ENCODE results near the gene RAPGEF4.

The RAPGEF4 gene

DNA sequence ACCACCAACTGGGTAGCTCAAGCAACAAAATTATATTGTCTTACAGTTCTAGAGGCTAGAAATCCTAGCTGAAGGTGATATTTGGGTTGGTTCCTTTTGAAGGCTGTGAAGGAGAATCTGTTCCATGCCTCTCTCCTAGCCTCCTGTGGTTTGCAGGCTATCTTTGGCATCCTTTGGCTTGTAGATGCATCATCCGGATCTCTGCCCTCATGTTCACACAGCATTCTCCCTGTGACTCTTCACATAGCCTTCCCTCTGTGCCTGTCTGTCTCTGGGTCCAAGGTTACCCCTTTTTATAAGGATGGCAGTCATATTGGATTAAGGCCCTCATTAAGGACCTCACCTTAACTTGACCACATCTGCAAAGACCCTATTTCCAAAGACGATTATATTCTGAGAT is 261.4 kb downstream of the RAPGEF4 start:
- no peak overlapping the region for H3K4me3 ChIP-seq (ENCODE audit: low read depth, low read length)
- ChIA-PET POLR2A (no interaction called here), CTCF (interaction anchor here (0.9 to 7.0 kb wide), 8 partner anchors 10 to 214 kb away, joined by 3 to 63 read pairs (median 4); no protein-coding TSS in a partner anchor)
- TF ChIP-seq, protein P1, sequence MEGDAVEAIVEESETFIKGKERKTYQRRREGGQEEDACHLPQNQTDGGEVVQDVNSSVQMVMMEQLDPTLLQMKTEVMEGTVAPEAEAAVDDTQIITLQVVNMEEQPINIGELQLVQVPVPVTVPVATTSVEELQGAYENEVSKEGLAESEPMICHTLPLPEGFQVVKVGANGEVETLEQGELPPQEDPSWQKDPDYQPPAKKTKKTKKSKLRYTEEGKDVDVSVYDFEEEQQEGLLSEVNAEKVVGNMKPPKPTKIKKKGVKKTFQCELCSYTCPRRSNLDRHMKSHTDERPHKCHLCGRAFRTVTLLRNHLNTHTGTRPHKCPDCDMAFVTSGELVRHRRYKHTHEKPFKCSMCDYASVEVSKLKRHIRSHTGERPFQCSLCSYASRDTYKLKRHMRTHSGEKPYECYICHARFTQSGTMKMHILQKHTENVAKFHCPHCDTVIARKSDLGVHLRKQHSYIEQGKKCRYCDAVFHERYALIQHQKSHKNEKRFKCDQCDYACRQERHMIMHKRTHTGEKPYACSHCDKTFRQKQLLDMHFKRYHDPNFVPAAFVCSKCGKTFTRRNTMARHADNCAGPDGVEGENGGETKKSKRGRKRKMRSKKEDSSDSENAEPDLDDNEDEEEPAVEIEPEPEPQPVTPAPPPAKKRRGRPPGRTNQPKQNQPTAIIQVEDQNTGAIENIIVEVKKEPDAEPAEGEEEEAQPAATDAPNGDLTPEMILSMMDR (IDR thresholded peaks at IDR 0.05; ENCODE audit: insufficient read depth, low read length, missing control alignments): no peak
- no peak for DNase-seq (ENCODE audit: low read depth, low spot score)

DNA sequence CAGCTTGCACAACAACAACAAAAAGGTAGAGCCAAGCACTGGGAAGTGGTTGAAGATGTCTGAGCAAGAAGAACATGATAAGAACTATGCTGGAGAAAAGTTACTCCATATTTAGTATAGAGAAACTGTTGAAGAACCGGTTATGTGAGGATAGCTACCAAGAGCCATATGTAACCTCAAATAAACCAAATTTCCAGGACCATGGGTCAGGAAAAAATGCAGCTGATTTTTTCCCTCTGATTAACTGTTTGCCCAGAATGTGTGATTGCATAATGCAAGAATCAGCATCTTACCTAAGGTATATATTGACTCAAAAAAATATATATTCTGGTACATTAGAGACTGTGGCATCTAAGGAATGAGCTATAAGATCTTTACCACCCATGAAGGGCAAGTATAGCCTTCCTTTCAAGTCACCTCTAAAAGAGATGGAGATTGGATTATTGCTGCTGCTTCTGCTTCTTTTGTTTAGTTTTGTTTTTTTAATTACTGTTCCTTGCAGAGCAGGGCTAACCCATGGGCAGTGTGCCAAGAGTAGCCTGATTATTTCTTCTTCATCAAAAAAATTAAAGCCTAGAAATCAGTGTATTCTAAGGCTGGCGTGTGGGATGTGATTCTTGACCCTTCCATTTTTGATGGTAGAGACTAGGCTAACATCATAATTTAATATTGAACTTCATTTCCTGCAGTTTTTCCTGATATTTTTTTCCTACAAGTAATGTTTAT is 263.1 kb downstream of the RAPGEF4 start:
- ChIA-PET CTCF (interaction anchor here (1.0 to 7.0 kb wide), 3 partner anchors 27 to 169 kb away, joined by 4 to 63 read pairs (median 38); no protein-coding TSS in a partner anchor), POLR2A (no interaction called here)
- TF ChIP-seq, protein P1 (IDR thresholded peaks at IDR 0.05; ENCODE audit: insufficient read depth, low read length, missing control alignments): no peak
- H3K4me3 ChIP-seq (ENCODE audit: low read depth, low read length): no peak overlapping the region
- DNase-seq (ENCODE audit: low read depth, low spot score): no peak

DNA sequence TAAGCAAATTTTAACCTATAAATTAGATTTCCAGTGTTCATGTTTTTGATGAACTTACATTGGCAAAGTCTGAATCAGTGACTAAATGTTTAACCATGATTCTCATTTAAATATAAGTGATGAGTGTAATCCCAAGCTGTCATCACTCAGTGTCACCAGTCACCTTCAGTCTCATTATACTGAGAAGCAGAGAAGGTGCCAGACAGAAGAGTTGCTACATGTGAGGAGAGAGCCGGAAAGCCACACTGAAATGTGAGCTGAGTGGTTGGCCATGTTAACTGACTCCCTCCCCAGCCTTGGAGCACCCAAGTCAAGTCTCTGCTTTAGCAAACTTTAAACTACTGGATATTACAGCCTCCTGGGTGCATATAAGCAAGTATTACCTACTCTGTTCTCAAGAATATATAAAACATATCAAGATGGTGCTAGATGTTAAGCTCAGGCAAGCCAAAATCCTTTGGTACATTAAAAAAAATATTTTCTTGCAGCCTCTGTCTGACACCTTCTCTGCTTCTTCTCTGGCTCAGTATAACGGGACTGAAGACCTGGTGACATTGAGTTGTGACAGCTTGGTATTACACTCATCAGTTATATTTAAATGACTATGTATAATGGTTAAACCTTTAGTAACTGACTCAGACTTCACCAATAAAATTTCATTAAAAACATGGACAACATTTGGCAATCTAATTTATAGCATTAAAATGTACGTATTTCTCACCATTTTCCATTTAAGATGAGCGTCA is 264.2 kb downstream of the RAPGEF4 start:
- ChIA-PET POLR2A (no interaction called here), CTCF (interaction anchor here (0.8 to 5.9 kb wide), 5 partner anchors 16 to 194 kb away, joined by 3 to 38 read pairs (median 3); no protein-coding TSS in a partner anchor)
- TF ChIP-seq, protein P1 (IDR thresholded peaks at IDR 0.05; ENCODE audit: insufficient read depth, low read length, missing control alignments): no peak

DNA sequence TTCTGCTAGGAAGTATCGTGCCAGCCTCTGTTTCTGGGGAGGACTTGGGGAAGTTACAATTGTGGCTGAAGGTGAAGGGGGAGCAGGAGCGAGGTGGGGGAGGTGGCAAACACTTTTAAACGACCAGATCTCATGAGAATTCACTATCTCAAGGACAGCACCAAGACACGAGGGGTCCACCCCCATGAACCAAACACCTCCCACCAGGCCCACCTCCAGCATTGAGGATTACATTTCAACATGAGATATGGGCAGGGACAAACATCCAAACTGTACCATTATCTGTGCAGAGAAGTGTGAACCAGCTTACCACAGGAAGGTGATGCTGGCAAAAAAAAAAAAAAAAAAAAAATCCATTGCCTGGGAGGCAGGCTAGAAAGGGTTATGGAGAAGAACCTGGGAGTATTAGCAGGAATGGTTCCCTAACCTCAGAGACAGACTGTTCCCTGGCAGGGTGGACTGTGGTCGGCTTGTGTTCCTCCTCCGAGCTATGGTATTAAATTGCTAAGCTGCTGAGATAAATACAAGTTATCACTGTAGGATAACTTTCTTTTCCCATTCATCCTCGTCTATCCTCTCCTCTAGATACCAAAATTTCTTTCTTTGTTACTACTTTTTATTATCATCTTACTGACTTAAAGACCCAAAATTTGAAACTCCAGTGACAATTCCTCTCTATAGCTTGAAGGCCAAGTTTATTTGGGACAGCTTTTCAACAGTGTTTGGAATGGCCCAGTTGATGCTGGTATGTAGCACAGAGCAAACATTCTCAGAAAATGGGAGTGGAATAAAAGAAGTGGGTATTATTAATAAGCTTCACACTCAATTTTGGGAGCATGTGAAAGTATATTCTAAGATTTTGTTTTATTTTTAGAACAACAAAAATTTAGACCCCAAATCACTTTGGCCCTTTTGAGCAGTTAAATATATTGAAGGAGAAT is 266.3 kb downstream of the RAPGEF4 start:
- no peak for DNase-seq (ENCODE audit: low read depth, low spot score)
- H3K4me3 ChIP-seq (ENCODE audit: low read depth, low read length): no peak overlapping the region
- TF ChIP-seq, protein P1 (IDR thresholded peaks at IDR 0.05; ENCODE audit: insufficient read depth, low read length, missing control alignments): no peak
- POLR2A ChIA-PET: no interaction called here
- CTCF ChIA-PET: interaction anchor here (0.6 to 1.4 kb wide), 7 partner anchors 16 to 188 kb away, joined by 3 to 6 read pairs (median 3); no protein-coding TSS in a partner anchor

More for the DNA sequence above, 264.2 kb downstream of the RAPGEF4 start:
- H3K4me3 ChIP-seq (ENCODE audit: low read depth, low read length): no peak overlapping the region
- no peak for DNase-seq (ENCODE audit: low read depth, low spot score)

DNA sequence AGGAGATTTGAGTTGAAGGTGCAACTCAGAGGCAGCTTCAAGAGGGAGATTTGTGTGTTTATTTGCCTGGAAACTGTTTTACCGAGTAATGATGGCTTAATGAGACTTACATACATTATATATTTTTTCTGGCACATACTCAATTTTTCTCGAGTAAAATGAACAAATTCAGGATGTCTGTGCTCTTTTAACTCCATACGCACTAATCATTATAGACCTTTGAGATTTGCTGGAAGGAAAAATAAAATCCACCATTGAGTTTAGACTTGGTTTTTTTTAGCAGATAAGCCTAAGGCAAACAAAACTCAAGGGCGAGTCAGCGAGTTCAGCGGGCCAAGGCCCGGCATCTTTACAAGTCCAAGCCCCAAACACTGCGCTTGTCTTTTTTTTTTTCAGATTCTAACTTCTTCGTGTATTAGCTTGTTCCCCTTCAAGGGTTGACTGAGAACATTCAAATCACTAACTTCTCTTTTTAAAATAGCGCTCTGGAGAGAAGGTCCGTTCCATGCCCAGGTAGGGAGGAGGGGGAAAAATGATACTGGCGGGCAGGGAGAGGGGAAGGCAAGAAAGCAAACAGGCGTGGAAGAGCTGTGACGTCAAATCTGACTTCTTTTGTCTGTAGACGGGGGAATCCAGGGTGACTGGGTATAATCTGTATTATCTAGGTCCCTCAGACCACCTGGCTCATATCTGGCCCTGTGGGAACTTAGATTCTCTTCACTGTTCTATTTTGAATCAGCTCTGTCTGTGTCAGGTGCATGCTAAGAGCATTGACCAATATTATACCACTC is 267.3 kb downstream of the RAPGEF4 start:
- POLR2A ChIA-PET: no interaction called here
- no peak for DNase-seq (ENCODE audit: low read depth, low spot score)
- CTCF ChIA-PET: interaction anchor here (0.9 to 1.8 kb wide), 8 partner anchors 12 to 71 kb away, joined by 3 to 7 read pairs (median 4); no protein-coding TSS in a partner anchor
- TF ChIP-seq, protein P1 (IDR thresholded peaks at IDR 0.05; ENCODE audit: insufficient read depth, low read length, missing control alignments): no peak
- no peak overlapping the region for H3K4me3 ChIP-seq (ENCODE audit: low read depth, low read length)
